Mucosa of stomach (tissue), 1 donor: ENCODE results near the gene PEX11G.

Experiments used
- H3K27me3 ChIP-seq: one replicate; pipeline ENCODE4 v1.7.0; 2013; ENCODE audit warnings: mild to moderate bottlenecking, low read length; ENCODE audit not compliant: control insufficient read depth, insufficient read depth
- H3K36me3 ChIP-seq: one replicate; pipeline ENCODE4 v1.7.0; 2013; ENCODE audit warnings: low read length; ENCODE audit not compliant: control insufficient read depth, insufficient read depth
- H3K4me1 ChIP-seq: one replicate; pipeline ENCODE4 v1.7.0; 2013; ENCODE audit warnings: mild to moderate bottlenecking, low read length; ENCODE audit not compliant: control insufficient read depth, insufficient read depth
- H3K4me3 ChIP-seq: one replicate; pipeline ENCODE4 v1.7.0; 2013; ENCODE audit warnings: low read length
- H3K9ac ChIP-seq: one replicate; pipeline ENCODE4 v1.7.0; 2013; ENCODE audit warnings: mild to moderate bottlenecking, low read length, moderate library complexity
- H3K9me3 ChIP-seq: one replicate; pipeline ENCODE4 v1.7.0; 2013; ENCODE audit warnings: mild to moderate bottlenecking, low read length, moderate library complexity; ENCODE audit not compliant: control insufficient read depth
- donor health status: Pancreatic carcinoma.

The PEX11G gene

DNA sequence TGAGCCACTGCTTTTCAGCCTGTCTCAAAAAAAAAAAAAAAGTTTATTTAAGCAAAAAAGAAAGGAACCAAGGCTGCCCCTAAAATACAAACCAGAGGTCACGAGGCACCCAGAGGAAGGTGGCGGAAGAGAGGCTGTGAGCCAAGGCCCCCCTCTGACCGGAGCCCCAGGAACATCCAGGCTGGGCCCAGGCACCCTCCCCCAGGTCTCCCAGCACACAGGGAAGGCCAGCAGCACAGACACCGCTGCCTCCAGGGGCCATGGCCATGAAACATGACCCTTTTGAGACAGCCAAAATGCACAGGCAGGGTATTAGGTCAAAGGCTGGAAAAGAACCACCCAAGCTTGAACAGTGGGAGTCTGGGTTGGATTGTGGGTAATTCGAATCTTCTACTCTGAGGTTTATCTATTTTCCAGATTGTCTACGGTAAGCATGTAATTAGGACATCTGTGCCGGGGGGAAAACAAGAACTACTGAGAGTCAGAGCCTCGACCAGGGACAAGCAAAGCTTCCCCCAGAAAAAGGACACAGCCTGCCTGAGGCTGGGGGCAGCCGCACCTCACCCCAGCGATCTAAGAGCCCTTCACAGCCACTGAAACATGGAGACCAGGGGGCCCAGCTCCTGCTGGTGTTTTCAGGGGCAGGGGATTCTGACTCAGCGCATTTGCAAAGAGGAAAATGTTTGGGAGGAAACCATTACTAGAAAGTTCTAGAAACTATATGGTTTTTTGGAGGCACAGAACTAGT lies 8.4 kb downstream of the PEX11G start:
- no peak overlapping the region for H3K9ac ChIP-seq
- no peaks in the 10 kb centered on the region for H3K27me3 ChIP-seq
- H3K4me1 ChIP-seq = peaks cover 9% of the 10 kb centered on the region
- H3K9me3 ChIP-seq = no peaks in the 10 kb centered on the region
- H3K4me3 ChIP-seq = no peak overlapping the region
- no peaks in the 10 kb centered on the region for H3K36me3 ChIP-seq

DNA sequence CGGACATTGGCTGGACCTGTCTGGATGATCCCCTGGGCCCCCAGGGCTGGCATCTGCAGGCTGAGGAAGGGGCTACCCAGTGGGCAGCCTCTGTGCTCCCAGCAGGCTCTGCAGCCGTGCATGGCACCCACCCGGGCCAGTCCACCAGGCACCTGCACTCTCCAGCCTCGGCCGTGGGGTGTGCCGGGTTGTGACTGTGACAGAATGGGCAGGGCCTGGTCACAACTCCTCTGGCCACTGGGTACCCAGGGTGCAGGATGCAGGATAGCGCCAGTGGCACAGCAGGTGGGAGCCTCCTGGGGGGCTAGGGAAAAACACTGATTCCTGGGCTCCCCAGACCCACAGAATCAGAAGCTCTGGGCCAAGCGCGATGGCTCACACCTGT lies 10.0 kb downstream of the PEX11G start:
- H3K9ac ChIP-seq = no peak overlapping the region
- no peaks in the 10 kb centered on the region for H3K27me3 ChIP-seq
- H3K4me3 ChIP-seq = no peak overlapping the region
- H3K4me1 ChIP-seq = peaks cover 9% of the 10 kb centered on the region
- H3K9me3 ChIP-seq = no peaks in the 10 kb centered on the region
- H3K36me3 ChIP-seq = no peaks in the 10 kb centered on the region

DNA sequence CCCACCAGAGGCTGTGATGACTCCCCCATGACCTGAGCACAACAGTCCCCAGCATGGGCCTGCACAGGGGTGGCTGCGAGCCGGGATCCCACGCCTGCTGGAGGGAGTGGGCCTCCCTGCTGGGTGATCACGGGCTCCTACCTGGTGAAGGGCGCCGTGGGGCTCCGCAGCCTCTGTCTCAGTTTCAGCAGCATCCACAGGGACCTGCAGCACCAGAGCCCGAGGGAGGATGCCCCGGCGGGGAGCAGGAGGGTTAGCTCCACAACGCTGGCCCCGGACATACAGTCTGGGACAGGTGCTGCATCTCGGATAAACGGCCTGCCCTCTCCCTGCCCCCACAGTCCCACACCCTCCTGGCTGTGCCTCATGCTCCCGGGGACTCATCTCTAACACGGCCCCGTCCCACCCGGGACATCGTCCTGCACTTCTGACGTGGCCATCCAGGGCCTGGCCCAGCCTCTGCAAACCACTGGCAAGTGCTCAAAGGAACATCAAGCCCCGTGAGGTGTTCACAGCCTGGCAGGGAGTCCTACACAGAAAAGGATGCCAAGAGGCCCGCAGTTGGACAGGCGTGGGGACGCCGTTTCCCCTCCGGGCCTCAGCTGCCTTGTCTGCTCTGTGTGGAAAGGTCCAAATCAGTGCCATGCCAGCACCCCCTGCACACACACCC lies 10.5 kb downstream of the PEX11G start:
- peaks cover 4% of the 10 kb centered on the region for H3K4me1 ChIP-seq
- H3K9me3 ChIP-seq = no peaks in the 10 kb centered on the region
- H3K9ac ChIP-seq = no peak overlapping the region
- no peaks in the 10 kb centered on the region for H3K27me3 ChIP-seq
- no peak overlapping the region for H3K4me3 ChIP-seq
- no peaks in the 10 kb centered on the region for H3K36me3 ChIP-seq

DNA sequence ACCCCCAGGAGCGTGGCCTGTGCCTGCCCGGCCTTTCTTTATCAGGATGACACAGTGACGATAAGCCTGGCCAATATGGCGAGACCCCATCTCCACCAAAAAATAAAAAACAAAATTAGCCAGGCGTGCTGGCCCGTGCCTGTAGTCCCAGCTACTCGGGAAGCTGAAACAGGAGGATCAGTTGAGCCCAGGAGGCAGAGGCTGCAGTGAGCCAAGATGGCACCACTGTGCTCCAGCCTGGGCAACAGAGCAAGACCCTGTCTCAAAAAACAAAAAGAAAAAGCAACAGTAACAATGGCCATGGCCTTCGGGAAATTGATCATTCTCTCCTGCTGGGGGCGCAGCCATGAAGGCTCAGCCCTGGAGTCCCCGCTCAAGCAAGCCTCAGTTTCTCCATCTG lies 11.1 kb downstream of the PEX11G start:
- Histone ChIP-seq H3K4me1 (no peaks in the 10 kb centered on the region), H3K27me3 (no peaks in the 10 kb centered on the region), H3K9me3 (no peaks in the 10 kb centered on the region), H3K36me3 (no peaks in the 10 kb centered on the region), H3K4me3 (no peak overlapping the region), H3K9ac (no peak overlapping the region)

DNA sequence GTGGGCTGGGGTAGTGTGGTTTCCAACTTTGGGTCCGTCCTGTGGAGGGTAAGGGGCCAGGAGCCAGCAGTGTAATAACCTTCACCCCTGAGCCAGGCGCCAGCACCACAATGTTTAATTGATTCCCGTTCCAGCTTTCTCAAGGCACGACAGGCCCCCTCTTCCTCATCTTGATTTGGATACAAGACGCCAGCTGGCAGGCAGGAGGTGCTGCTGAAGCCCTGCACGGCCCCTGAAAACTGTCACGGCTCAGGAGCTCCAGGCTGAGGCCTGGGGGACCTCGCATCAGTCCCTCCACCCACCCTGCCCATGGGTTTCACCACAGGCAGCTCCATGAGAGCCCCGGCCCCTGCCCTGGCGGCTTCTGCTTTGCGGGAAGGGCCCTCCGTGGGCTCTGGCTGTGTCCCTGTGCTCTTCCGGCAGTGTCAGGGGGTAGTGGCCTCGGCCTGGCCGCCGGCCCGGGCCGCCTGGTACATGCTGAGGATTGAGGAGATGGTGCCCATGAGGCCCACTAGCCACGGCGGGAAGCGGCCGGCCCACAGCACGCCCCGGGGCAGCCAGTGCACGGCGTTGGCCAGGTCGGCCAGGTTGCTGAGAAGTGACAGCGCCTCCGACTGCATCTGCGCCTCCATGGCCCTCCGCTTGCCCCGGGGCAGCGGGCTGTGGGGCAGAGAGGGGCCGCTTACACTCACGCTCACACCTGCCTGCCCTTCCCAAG lies 11.9 kb downstream of the PEX11G start:
- H3K4me1 ChIP-seq = no peaks in the 10 kb centered on the region
- no peaks in the 10 kb centered on the region for H3K27me3 ChIP-seq
- no peaks in the 10 kb centered on the region for H3K36me3 ChIP-seq
- H3K9me3 ChIP-seq = no peaks in the 10 kb centered on the region
- H3K9ac ChIP-seq = no peak overlapping the region
- H3K4me3 ChIP-seq = no peak overlapping the region

DNA sequence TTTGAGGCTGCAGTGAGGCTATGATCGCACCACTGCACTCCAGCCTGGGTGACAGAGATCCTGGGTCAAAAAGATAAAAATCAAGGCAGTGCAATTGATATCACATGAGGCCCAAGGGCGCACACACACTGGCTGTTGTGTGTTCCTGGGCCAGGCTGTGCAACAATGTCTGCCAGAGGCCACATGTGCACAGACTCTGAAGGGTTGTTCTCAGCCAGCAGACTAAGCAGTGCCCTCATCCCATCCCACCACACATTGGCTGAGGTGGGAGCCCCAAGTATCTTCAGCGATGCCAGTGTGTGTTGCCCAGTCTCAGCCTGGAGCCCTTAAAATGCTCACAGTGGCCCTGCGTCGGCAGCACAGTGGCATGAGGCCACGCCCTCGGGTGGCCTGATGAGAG lies 12.6 kb downstream of the PEX11G start:
- Histone ChIP-seq H3K4me1 (no peaks in the 10 kb centered on the region), H3K27me3 (no peaks in the 10 kb centered on the region), H3K9ac (no peak overlapping the region)

DNA sequence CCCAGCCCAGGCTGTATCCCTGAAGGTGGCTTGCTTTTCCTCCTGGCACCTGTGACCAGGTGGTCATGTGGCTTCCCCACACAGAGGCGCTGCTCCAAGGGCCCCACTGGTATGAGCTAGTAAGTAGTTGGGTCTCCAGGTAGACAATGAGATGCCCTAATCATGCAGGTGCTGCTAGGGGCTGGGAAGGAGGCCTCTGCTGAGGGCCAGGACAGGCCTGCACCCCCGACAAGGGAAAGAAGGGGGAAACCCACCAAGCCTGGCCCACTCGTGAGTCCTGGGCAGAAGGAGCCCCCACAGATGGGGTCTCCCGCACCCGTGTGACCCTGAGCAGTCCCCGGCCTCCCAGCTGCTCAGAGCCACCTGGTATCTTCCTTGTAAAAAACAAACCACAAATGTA lies 13.2 kb downstream of the PEX11G start:
- no peaks in the 10 kb centered on the region for H3K9me3 ChIP-seq
- no peaks in the 10 kb centered on the region for H3K4me1 ChIP-seq
- H3K27me3 ChIP-seq = no peaks in the 10 kb centered on the region
- no peak overlapping the region for H3K9ac ChIP-seq
- no peak overlapping the region for H3K4me3 ChIP-seq
- H3K36me3 ChIP-seq = no peaks in the 10 kb centered on the region

More for the DNA sequence above, 12.6 kb downstream of the PEX11G start:
- H3K9me3 ChIP-seq = no peaks in the 10 kb centered on the region
- H3K36me3 ChIP-seq = no peaks in the 10 kb centered on the region
- H3K4me3 ChIP-seq = no peak overlapping the region

DNA sequence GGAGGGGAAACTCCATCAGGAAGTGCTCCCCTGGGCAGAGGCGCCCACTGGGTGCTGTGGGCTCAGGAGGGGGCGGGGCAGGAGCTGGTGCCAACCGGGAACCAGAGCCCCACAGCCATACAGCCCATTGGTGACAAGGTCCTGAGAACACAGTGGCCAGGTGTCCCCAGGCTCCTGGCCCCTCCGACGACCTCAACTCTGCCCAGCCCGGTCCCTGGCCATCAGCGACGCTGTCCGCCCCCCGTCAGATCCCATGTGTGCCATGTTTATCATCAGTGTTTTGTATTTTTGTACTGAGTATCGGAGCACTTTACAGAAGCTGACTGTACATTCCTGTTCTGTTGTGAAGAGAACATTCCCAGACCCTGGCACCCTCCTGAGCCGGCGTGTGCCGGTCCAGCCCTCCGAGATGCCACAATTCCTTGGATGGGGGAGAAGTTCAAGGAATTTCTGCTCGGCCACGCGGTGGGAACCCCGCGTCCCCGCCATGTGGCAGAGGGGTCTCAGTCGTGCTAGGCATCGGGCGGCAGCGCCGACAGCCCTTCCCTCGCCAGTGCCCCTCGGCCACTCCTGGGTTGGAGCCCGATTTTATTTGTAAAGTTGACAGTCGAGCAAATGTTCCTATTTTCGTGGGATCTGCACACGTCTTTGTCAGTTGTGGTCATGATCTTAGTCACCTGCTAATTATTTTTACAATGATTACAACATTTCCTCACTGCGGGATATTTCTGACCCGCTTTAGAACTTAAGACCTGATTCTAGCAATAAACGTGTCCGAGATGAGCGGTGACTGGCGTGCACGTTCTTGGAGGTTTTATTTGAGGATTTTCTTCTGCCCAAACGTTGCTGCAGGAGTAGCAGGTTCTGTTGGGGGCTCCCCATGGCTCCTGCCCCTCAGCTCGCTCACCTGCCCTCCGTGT lies 16.9 kb downstream of the PEX11G start:
- Histone ChIP-seq H3K4me3 (no peak overlapping the region), H3K9ac (no peak overlapping the region), H3K9me3 (no peaks in the 10 kb centered on the region), H3K36me3 (peaks cover 4% of the 10 kb centered on the region), H3K27me3 (no peaks in the 10 kb centered on the region), H3K4me1 (no peaks in the 10 kb centered on the region)

DNA sequence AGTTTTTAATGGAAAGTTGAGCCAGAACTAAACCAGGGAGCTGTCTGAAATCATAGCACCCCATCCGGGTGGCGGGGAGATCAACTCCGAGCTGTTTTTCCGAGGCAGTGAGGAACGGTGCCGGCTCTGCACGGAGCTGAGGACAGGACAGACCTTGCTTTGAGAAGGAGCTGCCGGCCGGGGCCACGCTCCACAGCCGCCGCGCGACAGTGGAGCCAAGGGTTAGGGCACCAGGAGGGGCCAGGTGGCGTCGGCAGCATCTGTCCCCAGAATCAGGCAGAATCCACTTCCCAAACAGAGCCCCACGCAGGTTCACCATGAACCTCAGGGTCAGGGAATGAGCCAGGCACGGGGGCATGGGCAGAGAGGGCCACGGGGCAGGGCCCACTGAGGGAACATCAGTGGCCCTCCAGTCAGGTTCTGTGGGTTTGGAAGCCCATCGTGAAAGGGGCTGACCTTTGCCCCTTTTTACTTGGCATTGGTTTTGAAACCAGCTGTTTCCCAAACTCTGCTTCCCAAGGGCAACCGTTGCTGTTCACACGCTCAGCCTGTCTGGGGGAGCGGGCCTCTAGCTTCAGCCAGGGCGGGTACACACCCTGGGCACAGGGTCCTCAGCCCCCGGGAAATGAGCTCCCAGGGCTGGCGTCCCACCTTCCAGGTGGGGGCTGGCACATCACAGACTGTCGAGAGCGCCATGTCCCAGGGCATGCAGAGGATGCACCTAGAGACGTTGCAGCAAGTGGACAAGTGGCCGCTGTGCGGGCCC lies 18.1 kb downstream of the PEX11G start:
- no peaks in the 10 kb centered on the region for H3K27me3 ChIP-seq
- H3K9me3 ChIP-seq = no peaks in the 10 kb centered on the region
- no peak overlapping the region for H3K9ac ChIP-seq
- H3K36me3 ChIP-seq = peaks cover 4% of the 10 kb centered on the region
- no peaks in the 10 kb centered on the region for H3K4me1 ChIP-seq
- no peak overlapping the region for H3K4me3 ChIP-seq

DNA sequence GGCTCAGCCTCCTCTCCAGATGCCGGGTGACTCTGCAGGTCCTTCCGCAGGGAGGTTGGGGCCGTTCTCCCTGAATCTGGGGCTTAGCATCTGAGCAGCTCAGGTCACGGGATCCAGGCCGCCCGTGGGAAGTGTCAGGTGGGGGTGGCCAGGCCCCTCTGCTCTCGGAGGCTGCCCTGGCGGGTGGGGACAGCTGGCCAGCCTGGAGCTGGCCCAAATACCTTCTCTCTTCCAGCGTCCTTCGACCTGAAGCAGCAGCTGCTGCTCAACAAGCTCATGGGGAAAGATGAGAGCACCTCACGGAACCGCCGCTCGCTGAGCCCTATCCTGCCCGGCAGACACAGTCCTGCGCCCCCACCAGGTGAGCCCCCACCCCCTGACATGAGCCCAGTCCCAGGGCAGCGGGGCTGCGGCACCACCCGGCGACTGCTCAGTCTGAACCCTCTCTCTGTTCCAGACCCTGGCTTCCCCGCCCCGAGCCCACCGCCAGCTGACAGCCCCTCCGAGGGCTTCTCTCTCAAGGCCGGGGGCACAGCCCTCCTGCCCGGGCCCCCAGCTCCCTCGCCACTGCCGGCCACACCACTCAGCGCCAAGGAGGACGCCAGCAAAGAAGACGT lies 19.1 kb downstream of the PEX11G start:
- Histone ChIP-seq H3K4me1 (no peaks in the 10 kb centered on the region), H3K27me3 (no peaks in the 10 kb centered on the region), H3K9me3 (no peaks in the 10 kb centered on the region), H3K36me3 (peaks cover 4% of the 10 kb centered on the region), H3K4me3 (no peak overlapping the region), H3K9ac (no peak overlapping the region)

DNA sequence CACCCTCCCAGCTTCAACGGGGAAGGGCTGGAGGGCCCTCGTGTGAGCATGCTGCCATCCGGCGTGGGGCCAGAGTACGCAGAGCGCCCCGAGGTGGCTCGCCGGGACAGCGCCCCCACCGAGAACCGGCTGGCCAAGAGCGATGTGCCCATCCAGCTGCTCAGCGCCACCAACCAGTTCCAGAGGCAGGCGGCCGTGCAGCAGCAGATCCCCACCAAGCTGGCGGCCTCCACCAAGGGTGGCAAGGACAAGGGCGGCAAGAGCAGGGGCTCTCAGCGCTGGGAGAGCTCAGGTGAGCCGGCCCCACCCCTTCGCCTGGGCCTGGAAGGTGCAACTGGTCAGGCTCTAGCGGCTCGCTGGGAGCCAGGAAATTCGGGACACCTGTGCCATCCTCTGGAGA lies 20.0 kb downstream of the PEX11G start:
- H3K9me3 ChIP-seq = no peaks in the 10 kb centered on the region
- no peaks in the 10 kb centered on the region for H3K4me1 ChIP-seq
- no peaks in the 10 kb centered on the region for H3K27me3 ChIP-seq
- peaks cover 4% of the 10 kb centered on the region for H3K36me3 ChIP-seq
- H3K9ac ChIP-seq = no peak overlapping the region
- H3K4me3 ChIP-seq = no peak overlapping the region
